Stimulated activated CD4-positive, alpha-beta T cell treated with anti-CD3 and anti-CD28 coated beads, Interleukin-1b, Interleukin-23, amount 100 ng/mL, for 48 hours (primary cell): ENCODE measurements around the gene PIM2.

Experiments
- DNase-seq: peaks from one replicate; pipeline ENCODE4 v3.0.0-alpha.2; 2020

PIM2 gene

GRCh38 chrX:48935301-48935670, 16.5 kb upstream of the PIM2 start:
- DNase-seq: no peak

- DNase-seq: no peak
These were observed 15.9 kb upstream of the PIM2 start for GRCh38 chrX:48934581-48935300.

GRCh38 chrX:48933757-48934156, 14.9 kb upstream of the PIM2 start:
- DNase-seq: no peak

GRCh38 chrX:48927736-48928382, 9.0 kb upstream of the PIM2 start:
- DNase-seq: no peak

- no peak for DNase-seq
These were observed 8.3 kb upstream of the PIM2 start for GRCh38 chrX:48927123-48927522.

- no peak for DNase-seq
These were observed 5.4 kb upstream of the PIM2 start for GRCh38 chrX:48924270-48924669.

- DNase-seq: no peak
These were observed 4.9 kb upstream of the PIM2 start for GRCh38 chrX:48923771-48924170.

- DNase-seq: no peak
These were observed 1.9 kb upstream of the PIM2 start for GRCh38 chrX:48920718-48921104.

- DNase-seq: peak; percentile 50
These were observed 1.3 kb upstream of the PIM2 start for GRCh38 chrX:48919947-48920717.

- DNase-seq: peak; percentile 59
These were observed 577 bp upstream of the PIM2 start for GRCh38 chrX:48919360-48919841.

- DNase-seq: no peak
These were observed 552 bp downstream of the PIM2 start for GRCh38 chrX:48918301-48918642.

GRCh38 chrX:48917139-48918001, 1.5 kb downstream of the PIM2 start:
- DNase-seq: peak; percentile 88

GRCh38 chrX:48914593-48915493, 4.0 kb downstream of the PIM2 start:
- DNase-seq: no peak

- DNase-seq: no peak
These were observed 5.0 kb downstream of the PIM2 start for GRCh38 chrX:48913605-48914366.

GRCh38 chrX:48911412-48912182, 7.2 kb downstream of the PIM2 start, which contains the start of gene SLC35A2:
TSS of gene SLC35A2 (minus strand) at chrX:48911646. CDS start at chrX:48911636, 10 bp downstream.
- peak; percentile 89 for DNase-seq

GRCh38 chrX:48910926-48911411, 7.9 kb downstream of the PIM2 start:
- no peak for DNase-seq

- no peak for DNase-seq
These were observed 9.0 kb downstream of the PIM2 start for GRCh38 chrX:48909703-48910294.

GRCh38 chrX:48908600-48908999, 10.2 kb downstream of the PIM2 start:
- DNase-seq: no peak

- DNase-seq: no peak
These were observed 13.6 kb downstream of the PIM2 start for GRCh38 chrX:48905090-48905790.
